ENCODE data around the gene CNTN6.

DNA sequence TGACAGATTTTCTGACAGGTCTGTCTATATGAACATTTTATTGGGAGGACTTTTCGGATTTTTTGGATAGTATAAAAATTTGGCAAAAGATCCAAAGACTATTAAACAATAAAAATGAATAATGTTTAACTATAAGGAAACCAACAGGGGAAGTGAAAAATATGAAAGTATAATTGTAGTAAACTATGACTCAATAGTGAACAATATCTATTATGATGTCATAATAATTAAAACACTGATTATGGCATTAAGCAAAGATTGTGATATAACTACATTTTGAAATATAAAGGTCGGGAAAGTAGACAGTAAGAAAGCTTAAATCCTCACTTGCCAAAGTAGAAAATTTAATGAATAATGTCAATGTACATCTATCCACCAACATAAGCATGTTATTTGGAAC lies 44.3 kb upstream of the CNTN6 start:
- TF ChIP-seq, protein P1, sequence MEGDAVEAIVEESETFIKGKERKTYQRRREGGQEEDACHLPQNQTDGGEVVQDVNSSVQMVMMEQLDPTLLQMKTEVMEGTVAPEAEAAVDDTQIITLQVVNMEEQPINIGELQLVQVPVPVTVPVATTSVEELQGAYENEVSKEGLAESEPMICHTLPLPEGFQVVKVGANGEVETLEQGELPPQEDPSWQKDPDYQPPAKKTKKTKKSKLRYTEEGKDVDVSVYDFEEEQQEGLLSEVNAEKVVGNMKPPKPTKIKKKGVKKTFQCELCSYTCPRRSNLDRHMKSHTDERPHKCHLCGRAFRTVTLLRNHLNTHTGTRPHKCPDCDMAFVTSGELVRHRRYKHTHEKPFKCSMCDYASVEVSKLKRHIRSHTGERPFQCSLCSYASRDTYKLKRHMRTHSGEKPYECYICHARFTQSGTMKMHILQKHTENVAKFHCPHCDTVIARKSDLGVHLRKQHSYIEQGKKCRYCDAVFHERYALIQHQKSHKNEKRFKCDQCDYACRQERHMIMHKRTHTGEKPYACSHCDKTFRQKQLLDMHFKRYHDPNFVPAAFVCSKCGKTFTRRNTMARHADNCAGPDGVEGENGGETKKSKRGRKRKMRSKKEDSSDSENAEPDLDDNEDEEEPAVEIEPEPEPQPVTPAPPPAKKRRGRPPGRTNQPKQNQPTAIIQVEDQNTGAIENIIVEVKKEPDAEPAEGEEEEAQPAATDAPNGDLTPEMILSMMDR (conservative IDR thresholded peaks at IDR 0.05 in 1 of 2, IDR thresholded peaks at IDR 0.05 in 1 of 2; ENCODE audit: extremely low read depth in 1 of 2, insufficient read depth in 1 of 2, low read depth in 1 of 2, low read length in 2 of 2) = no peak
- no peak for TF ChIP-seq EZH2 (IDR thresholded peaks at IDR 0.05; ENCODE audit: borderline replicate concordance, low read length)
